CD4-positive, alpha-beta T cell treated with Interleukin-17A for 1 hour (primary cell): ENCODE data around the gene IL17RD.

ENCODE experiments used
- DNase-seq: peaks from one replicate; pipeline ENCODE4 v3.0.0-alpha.2; 2020

Gene IL17RD

GRCh38 chr3:57128826-57129667 lies 36.1 kb downstream of the IL17RD start:
- no peak for DNase-seq

GRCh38 chr3:57127891-57128518 lies 37.1 kb downstream of the IL17RD start:
- no peak for DNase-seq

- DNase-seq, result no peak
Observed at GRCh38 chr3:57126244-57126643, 38.9 kb downstream of the IL17RD start.

- DNase-seq, result no peak
Observed at GRCh38 chr3:57120451-57121174, 44.5 kb downstream of the IL17RD start.

DNA sequence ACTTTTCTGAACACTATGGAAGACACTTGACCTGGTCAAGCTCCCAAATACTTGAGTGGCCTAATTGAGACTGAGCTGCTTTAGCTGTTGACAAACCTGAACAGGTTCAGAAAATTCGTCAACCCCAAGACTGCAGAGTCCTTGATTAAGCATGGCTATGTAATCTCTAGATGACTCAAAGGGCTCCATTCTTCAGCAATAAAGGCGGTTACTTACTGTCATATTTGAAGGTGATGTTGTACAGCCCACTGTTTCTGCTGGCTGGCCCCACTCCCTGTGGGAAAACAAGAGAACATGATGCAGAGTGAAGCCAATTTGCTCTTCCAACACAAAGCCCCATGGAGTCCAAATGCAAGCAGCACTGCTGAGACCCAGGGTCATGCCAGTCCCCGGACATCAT lies 45.1 kb downstream of the IL17RD start:
- no peak for DNase-seq

DNA sequence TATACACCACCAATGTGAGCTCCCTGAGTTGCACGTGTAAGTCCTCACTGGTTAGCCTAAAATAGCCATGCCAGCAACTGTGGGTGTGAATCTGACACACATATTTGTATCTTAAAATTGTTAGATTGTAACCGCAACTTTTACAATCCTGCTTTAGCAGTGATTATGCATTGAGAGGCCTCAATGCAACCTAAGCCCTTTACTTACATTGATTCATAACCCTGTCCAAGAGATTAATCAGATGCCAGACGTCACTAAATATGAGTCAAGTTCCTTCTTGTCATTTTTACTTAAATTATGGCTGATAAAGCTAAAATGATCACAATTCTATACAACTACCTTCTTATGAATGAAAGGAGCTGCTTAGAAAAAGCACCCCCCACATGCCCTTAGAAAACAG lies 46.9 kb downstream of the IL17RD start:
- no peak for DNase-seq

- no peak for DNase-seq
Observed at GRCh38 chr3:57116501-57116900, 48.7 kb downstream of the IL17RD start.

DNA sequence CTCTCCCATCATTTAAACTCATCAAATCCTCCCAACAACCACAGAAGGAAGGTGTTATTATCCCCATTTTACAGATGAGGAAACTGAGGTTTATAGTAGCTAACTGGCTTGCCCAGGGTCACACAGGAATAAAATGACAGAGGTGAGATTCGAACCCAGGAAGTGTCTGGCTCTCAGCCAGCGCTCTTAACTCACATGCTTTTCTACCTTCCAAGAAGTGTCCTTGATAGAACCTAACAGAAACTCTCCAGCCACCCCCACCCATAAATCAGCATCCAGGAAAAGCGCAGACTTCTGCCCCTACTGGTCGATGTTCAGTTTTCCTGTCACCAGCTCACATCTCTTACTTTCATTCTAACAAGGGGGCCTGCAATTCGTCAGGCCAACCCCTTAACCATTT lies 52.9 kb downstream of the IL17RD start:
- no peak for DNase-seq

- DNase-seq, result no peak
Observed at GRCh38 chr3:57110798-57111197, 54.4 kb downstream of the IL17RD start.

DNA sequence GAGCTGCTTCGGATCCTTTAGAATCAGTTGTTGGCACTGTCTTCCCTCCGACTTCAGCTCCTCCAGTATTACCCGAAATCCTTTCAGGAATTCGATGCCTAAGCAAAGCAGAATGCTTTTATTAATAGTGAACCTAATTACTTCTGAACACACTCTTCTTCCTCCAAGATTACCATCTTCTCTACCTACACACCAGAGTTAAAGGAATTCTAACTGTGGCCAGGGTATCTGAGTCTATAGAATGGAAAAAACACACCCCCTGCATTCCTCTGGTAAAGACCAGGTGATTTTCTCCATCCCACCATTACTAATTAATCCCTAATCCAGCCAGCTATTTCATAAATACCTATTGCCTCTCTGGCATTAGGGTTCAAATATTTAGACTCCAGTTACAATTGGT lies 54.9 kb downstream of the IL17RD start:
- no peak for DNase-seq

- DNase-seq, result no peak
Observed at GRCh38 chr3:57109437-57110199, 55.5 kb downstream of the IL17RD start.

- no peak for DNase-seq
Observed at GRCh38 chr3:57108684-57109083, 56.5 kb downstream of the IL17RD start.

- DNase-seq, result no peak
Observed at GRCh38 chr3:57105585-57105984, 59.6 kb downstream of the IL17RD start.

DNA sequence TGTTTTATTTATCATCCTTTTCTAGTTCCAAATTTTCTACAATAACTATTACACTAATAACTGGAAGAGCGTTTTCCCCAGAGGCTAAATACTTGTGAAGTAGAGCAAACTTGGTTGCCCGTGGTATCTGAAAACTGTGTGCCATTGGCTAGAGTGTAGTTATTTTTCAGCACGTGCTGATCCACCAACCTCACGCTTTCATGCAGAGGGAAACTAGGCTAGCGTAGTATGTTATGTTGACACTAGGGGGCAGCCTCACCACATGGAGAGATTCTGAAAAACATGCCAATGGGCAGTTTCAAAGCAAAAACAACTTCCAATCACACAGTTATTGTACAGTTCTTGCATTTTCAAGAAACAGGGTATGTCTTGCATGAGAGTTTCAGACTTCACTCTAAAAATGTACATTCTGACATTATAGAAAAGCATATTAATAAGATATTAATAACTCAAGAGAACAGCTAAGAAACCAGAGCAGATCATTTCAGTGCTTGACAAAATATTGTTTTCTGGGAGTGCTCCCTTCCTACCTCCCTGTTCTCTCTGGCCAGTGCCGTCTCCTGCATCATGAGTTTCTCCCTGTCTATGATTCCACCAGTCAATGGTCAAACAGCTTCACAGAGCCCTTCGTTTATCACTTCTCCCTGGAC lies 65.0 kb downstream of the IL17RD start:
- peak; percentile 67 for DNase-seq

- DNase-seq, result no peak
Observed at GRCh38 chr3:57098418-57099310, 66.5 kb downstream of the IL17RD start.

DNA sequence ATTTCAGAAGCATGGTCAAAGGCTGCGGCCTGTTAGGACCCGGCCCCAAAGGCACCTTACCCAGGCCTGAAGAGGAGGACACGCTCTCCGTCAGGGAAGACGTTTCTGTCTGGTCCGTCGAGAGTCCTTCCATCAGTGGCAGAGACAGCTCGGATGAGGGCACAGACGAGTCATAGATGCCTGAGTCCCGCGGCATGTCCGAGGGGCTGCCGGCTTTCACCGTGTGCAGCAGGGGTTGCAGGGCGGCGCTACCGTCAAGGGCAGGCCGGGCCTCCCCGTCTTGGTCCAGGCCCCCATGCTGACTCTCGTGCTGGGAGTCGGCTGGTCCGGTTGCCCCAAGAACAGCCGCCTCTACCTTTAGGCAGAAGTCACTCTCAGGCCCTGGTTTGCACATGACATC lies 67.6 kb downstream of the IL17RD start:
- DNase-seq, result no peak

DNA sequence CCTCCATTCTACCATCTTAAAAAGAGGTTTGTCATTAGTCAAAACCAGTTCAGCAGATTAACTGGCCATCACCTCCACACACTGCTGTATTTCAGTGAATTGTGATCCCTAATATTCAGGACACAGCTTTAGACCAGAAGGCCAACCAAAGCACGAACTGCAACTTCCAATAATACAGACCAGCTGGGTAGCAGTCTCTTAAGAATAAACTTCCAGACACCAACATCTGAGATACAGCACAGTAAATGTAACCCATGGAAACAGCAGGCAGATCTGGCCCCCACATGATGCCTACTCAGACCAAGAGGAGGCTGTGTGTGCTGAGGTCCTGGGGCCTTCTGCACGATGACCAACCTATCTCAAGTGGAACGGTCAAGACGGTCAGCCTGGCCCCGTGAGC lies 69.8 kb downstream of the IL17RD start:
- no peak for DNase-seq

DNA sequence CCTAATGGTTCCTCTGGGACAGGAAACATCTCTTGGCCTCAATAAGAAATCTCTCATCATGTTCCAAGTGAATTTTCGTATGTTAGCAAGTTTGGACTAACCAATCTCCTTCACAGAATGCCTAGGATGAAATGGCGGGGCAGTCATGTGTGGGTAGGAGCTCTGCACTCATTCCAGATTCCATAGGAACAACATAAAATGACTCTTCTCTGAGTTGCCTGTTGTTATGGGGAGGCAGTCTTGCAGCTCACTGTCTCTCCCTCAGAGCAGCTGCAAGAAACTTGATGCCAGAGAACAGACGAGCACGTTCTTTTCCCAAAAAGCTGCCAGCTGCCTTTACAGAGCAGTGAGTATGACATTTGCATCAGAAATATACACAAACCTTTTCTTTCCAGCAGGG lies 70.6 kb downstream of the IL17RD start:
- DNase-seq, result no peak

DNA sequence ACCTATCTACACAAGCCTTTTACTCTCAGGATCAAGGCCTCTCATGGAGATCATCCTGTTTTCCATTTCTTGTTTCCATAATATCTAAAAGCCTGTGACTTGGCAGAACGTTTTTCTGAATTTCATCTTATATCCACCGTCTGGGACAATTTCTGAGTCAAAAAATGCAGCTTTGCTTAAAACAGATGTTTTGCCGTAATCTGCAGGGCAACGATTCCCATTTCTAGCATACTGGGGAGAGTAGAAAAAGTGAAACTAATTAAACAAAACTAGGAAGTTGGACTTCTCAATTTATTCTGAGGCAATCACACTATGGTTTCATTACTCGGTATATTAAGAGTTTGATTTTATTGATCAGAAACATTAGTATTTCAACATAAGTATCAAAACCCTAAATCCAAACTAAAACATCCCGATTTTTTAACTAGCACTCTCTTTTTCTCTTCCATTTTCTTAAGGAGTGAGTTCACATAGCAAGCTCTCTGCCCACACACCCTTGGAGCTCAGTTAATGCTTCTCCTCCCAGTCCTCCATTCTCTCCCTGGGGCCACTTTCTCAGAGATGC lies 71.1 kb downstream of the IL17RD start:
- no peak for DNase-seq

GRCh38 chr3:57093489-57093888 lies 71.7 kb downstream of the IL17RD start:
- no peak for DNase-seq
